ENCODE measurements around the gene AKAP9. TPM values are rescaled to one million over a fixed set of nuclear protein-coding genes. Genes with fewer than 3 reads are reported as not detected.
"Not testable (repeated sequence)": the region's sequence is repeated elsewhere in the genome, so short reads cannot be mapped to it uniquely, and the experiment has no call there.

Gene AKAP9
- total and polyA plus RNA-seq, 4 donors: 14.6 to 97.7 (median 57.0) TPM

- H3K4me3 ChIP-seq (ENCODE audit: low read depth in 1 of 3, low read length in 3 of 3): no peak overlapping the region
- no peaks in the 10 kb centered on the region for H3K36me3 ChIP-seq (ENCODE audit: control insufficient read depth in 4 of 4, insufficient read depth in 3 of 4, low read depth in 1 of 4, low read length in 3 of 4)
- peaks cover 0 to 13% (median 4%) of the 10 kb centered on the region in 4 donors for H3K4me1 ChIP-seq (ENCODE audit: control insufficient read depth in 4 of 4, insufficient read depth in 4 of 4, low read length in 3 of 4)
- WGBS: 91% methylated on average over 3 of the region's 3 CpGs
- no peak for DNase-seq (ENCODE audit: low spot score)
- no peak overlapping the region for H3K27ac ChIP-seq (ENCODE audit: low read depth in 1 of 2, low read length in 2 of 2)
- no peaks in the 10 kb centered on the region for H3K27me3 ChIP-seq (ENCODE audit: control insufficient read depth in 4 of 4, insufficient read depth in 4 of 4, low read length in 3 of 4)
- TF ChIP-seq FOXA1 (IDR thresholded peaks at IDR 0.05) (no peak), GABPA (IDR thresholded peaks at IDR 0.05 in 1 of 2, conservative IDR thresholded peaks at IDR 0.05 in 1 of 2) (no peak), RAD21 (IDR thresholded peaks at IDR 0.05) (peak; percentile 30 to 56), HNF4A (conservative IDR thresholded peaks at IDR 0.05) (no peak), ZBTB33 (IDR thresholded peaks at IDR 0.05) (no peak), FOXA2 (IDR thresholded peaks at IDR 0.05) (no peak)
- TF ChIP-seq, protein P1, sequence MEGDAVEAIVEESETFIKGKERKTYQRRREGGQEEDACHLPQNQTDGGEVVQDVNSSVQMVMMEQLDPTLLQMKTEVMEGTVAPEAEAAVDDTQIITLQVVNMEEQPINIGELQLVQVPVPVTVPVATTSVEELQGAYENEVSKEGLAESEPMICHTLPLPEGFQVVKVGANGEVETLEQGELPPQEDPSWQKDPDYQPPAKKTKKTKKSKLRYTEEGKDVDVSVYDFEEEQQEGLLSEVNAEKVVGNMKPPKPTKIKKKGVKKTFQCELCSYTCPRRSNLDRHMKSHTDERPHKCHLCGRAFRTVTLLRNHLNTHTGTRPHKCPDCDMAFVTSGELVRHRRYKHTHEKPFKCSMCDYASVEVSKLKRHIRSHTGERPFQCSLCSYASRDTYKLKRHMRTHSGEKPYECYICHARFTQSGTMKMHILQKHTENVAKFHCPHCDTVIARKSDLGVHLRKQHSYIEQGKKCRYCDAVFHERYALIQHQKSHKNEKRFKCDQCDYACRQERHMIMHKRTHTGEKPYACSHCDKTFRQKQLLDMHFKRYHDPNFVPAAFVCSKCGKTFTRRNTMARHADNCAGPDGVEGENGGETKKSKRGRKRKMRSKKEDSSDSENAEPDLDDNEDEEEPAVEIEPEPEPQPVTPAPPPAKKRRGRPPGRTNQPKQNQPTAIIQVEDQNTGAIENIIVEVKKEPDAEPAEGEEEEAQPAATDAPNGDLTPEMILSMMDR (IDR thresholded peaks at IDR 0.05; ENCODE audit: low read depth, low read length, missing input control): peak; percentile 9
- TF ChIP-seq, protein P2, sequence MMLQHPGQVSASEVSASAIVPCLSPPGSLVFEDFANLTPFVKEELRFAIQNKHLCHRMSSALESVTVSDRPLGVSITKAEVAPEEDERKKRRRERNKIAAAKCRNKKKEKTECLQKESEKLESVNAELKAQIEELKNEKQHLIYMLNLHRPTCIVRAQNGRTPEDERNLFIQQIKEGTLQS (IDR thresholded peaks at IDR 0.05): no peak
- TF ChIP-seq, protein P3, sequence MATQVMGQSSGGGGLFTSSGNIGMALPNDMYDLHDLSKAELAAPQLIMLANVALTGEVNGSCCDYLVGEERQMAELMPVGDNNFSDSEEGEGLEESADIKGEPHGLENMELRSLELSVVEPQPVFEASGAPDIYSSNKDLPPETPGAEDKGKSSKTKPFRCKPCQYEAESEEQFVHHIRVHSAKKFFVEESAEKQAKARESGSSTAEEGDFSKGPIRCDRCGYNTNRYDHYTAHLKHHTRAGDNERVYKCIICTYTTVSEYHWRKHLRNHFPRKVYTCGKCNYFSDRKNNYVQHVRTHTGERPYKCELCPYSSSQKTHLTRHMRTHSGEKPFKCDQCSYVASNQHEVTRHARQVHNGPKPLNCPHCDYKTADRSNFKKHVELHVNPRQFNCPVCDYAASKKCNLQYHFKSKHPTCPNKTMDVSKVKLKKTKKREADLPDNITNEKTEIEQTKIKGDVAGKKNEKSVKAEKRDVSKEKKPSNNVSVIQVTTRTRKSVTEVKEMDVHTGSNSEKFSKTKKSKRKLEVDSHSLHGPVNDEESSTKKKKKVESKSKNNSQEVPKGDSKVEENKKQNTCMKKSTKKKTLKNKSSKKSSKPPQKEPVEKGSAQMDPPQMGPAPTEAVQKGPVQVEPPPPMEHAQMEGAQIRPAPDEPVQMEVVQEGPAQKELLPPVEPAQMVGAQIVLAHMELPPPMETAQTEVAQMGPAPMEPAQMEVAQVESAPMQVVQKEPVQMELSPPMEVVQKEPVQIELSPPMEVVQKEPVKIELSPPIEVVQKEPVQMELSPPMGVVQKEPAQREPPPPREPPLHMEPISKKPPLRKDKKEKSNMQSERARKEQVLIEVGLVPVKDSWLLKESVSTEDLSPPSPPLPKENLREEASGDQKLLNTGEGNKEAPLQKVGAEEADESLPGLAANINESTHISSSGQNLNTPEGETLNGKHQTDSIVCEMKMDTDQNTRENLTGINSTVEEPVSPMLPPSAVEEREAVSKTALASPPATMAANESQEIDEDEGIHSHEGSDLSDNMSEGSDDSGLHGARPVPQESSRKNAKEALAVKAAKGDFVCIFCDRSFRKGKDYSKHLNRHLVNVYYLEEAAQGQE (IDR thresholded peaks at IDR 0.05): no peak
- no peak overlapping the region for H3K9ac ChIP-seq (ENCODE audit: low read depth in 1 of 2, low read length in 2 of 2)
- H3K9me3 ChIP-seq (ENCODE audit: control insufficient read depth in 4 of 4, low read length in 3 of 4): no peaks in the 10 kb centered on the region
Observed at GRCh38 chr7:91953618-91954017, 13.0 kb downstream of the AKAP9 start.

DNA sequence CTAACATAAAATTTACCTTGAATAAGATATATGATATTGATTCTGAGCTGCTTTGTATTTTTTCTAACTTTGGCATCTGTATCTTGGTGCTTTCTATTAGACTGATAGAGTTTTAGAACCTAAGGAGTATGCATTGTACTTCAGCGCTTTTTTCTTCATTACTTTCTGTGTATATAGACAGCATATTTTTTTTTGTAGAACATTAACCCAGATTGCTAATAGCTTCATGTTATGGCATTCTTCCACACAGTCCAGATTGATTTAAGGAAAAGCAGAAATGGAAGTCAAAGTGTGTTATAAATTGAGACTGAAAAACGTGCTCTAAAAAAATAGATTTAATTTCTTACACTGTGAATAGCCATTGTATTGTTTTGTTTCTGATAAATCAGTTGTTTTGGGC lies 15.8 kb downstream of the AKAP9 start:
- not testable (repeated sequence) for H3K27me3 ChIP-seq (ENCODE audit: control insufficient read depth in 4 of 4, insufficient read depth in 4 of 4, low read length in 3 of 4); DNase-seq (ENCODE audit: low spot score); H3K4me3 ChIP-seq (ENCODE audit: low read depth in 1 of 3, low read length in 3 of 3); H3K36me3 ChIP-seq (ENCODE audit: control insufficient read depth in 4 of 4, insufficient read depth in 3 of 4, low read depth in 1 of 4, low read length in 3 of 4); H3K9ac ChIP-seq (ENCODE audit: low read depth in 1 of 2, low read length in 2 of 2); H3K27ac ChIP-seq (ENCODE audit: low read depth in 1 of 2, low read length in 2 of 2); H3K9me3 ChIP-seq (ENCODE audit: control insufficient read depth in 4 of 4, low read length in 3 of 4)
- H3K4me1 ChIP-seq (ENCODE audit: control insufficient read depth in 4 of 4, insufficient read depth in 4 of 4, low read length in 3 of 4): peaks cover 0 to 13% (median 4%) of the 10 kb centered on the region in 4 donors
- WGBS: 38% methylated on average over 2 of the region's 2 CpGs

DNA sequence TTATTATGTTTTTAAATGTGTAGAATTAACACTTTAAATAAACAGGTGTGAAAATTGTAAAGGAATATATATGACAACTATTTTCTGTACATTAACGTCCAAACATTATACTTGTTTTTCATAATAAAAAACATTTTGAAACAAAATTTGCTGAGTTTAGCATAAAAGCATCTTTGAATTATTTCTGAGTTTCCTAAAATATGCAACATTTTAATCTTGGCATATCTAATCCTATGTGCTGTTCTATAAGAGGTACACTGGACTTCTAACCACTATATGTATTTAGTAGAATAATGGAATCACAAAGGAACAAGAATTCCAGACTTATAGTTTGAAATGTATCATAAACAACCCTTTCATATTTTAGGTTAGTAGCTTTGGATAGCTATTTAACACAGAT lies 16.6 kb downstream of the AKAP9 start:
- H3K4me1 ChIP-seq (ENCODE audit: control insufficient read depth in 4 of 4, insufficient read depth in 4 of 4, low read length in 3 of 4): peaks cover 0 to 13% (median 4%) of the 10 kb centered on the region in 4 donors
- H3K27ac ChIP-seq (ENCODE audit: low read depth in 1 of 2, low read length in 2 of 2): no peak overlapping the region
- H3K4me3 ChIP-seq (ENCODE audit: low read depth in 1 of 3, low read length in 3 of 3): no peak overlapping the region
- no peak for DNase-seq (ENCODE audit: low spot score)
- H3K36me3 ChIP-seq (ENCODE audit: control insufficient read depth in 4 of 4, insufficient read depth in 3 of 4, low read depth in 1 of 4, low read length in 3 of 4): no peaks in the 10 kb centered on the region
- 94% methylated on average over 1 of the region's 1 CpG for WGBS
- H3K9ac ChIP-seq (ENCODE audit: low read depth in 1 of 2, low read length in 2 of 2): no peak overlapping the region
- H3K9me3 ChIP-seq (ENCODE audit: control insufficient read depth in 4 of 4, low read length in 3 of 4): no peaks in the 10 kb centered on the region
- no peak for TF ChIP-seq FOXA2 (IDR thresholded peaks at IDR 0.05)
- H3K27me3 ChIP-seq (ENCODE audit: control insufficient read depth in 4 of 4, insufficient read depth in 4 of 4, low read length in 3 of 4): no peaks in the 10 kb centered on the region
